ENCODE measurements around the gene S100A14. TPM values are rescaled to one million over a fixed set of nuclear protein-coding genes. Genes with fewer than 3 reads are reported as not detected.

The S100A14 gene
- polyA plus RNA-seq, 2 of the 4 experiments (the other 2 are of a cell fraction) = 0.21 TPM

GRCh38 chr1:153617663-153618062 is 1.5 kb upstream of the S100A14 start:
- no peak for TF ChIP-seq KDM1A (IDR thresholded peaks at IDR 0.05; ENCODE audit: low read depth)
- no peak for TF ChIP-seq CTCF (IDR thresholded peaks at IDR 0.05)
- no peak for TF ChIP-seq GATA3 (IDR thresholded peaks at IDR 0.05; ENCODE audit: borderline replicate concordance)
- TF ChIP-seq TP53 (CRISPR knock-in tag; IDR thresholded peaks at IDR 0.05) = no peak
- no peak for TF ChIP-seq KDM5A (IDR thresholded peaks at IDR 0.05)
- no peak for TF ChIP-seq HOXA7 (CRISPR knock-in tag; IDR thresholded peaks at IDR 0.05)
- no peak for TF ChIP-seq FOSB (CRISPR knock-in tag; IDR thresholded peaks at IDR 0.05)
- TF ChIP-seq EHMT2 (IDR thresholded peaks at IDR 0.05; ENCODE audit: low read depth) = no peak
- TF ChIP-seq NPAS2 (CRISPR knock-in tag; IDR thresholded peaks at IDR 0.05; ENCODE audit: borderline replicate concordance) = no peak
- TF ChIP-seq PHF8 (IDR thresholded peaks at IDR 0.05; ENCODE audit: borderline replicate concordance, low read depth) = no peak
- no peak for TF ChIP-seq HMGXB4 (CRISPR knock-in tag; IDR thresholded peaks at IDR 0.05; ENCODE audit: borderline replicate concordance)
- no peak for TF ChIP-seq NFE2L2 (conservative IDR thresholded peaks at IDR 0.05; ENCODE audit: low read length)
- no peak for TF ChIP-seq JUN (IDR thresholded peaks at IDR 0.05)
- no peak for TF ChIP-seq ZFP36 (IDR thresholded peaks at IDR 0.05; ENCODE audit: borderline replicate concordance, partially characterized antibody)
- FAIRE-seq = no peak
- H3K27ac ChIP-seq = no peak overlapping the region
- H3K4me2 ChIP-seq = no peak overlapping the region
- peaks cover 27% of the 10 kb centered on the region for H3K4me1 ChIP-seq
- POLR2A ChIA-PET = interaction anchor here (2.8 kb wide), 1 partner anchor 10 kb away, joined by 13 read pairs; the partner anchor contains the start of genes S100A1 and S100A13
- no peak for ATAC-seq
- DNase-seq (ENCODE audit: low read depth in 1 of 2, low spot score in 1 of 2) = no peak
- H3K9me3 ChIP-seq = no peaks in the 10 kb centered on the region
- H3K4me3 ChIP-seq = no peak overlapping the region
- CTCF ChIA-PET = interaction anchor here (1.1 to 18.3 kb wide), 4 partner anchors 10 to 82 kb away, joined by 3 to 253 read pairs (median 61); partner anchors contain the start of genes S100A1, S100A13 and S100A6
- 77% methylated on average over 6 of the region's 6 CpGs for WGBS (ENCODE audit: missing lambda C conversion rate)

GRCh38 chr1:153616917-153617311 is 789 bp upstream of the S100A14 start:
- ATAC-seq (no peak), DNase-seq (ENCODE audit: low read depth in 1 of 2, low spot score in 1 of 2) (no peak), FAIRE-seq (no peak)
- Histone ChIP-seq H3K27ac (peak overlapping the region in 1 of 2 experiments; percentile 56; a peak in 1 of 6 replicates), H3K4me3 (no peak overlapping the region), H3K9me3 (no peaks in the 10 kb centered on the region), H3K4me2 (no peak overlapping the region), H3K4me1 (peaks cover 27% of the 10 kb centered on the region)
- CTCF ChIA-PET = interaction anchor here (1.1 to 18.3 kb wide), 4 partner anchors 11 to 106 kb away, joined by 3 to 253 read pairs (median 66); partner anchors contain the start of genes S100A1 and S100A13
- POLR2A ChIA-PET = interaction anchor here (2.8 kb wide), 1 partner anchor 10 kb away, joined by 13 read pairs; the partner anchor contains the start of genes S100A1 and S100A13
- no peak for TF ChIP-seq HOXB13 (CRISPR knock-in tag; IDR thresholded peaks at IDR 0.05; ENCODE audit: low read depth)
- TF ChIP-seq TFCP2L1 (CRISPR knock-in tag; IDR thresholded peaks at IDR 0.05) = no peak
- no peak for TF ChIP-seq POLR2A (IDR thresholded peaks at IDR 0.05; ENCODE audit: low read length)
- no peak for TF ChIP-seq KDM1A (IDR thresholded peaks at IDR 0.05; ENCODE audit: low read depth)
- no peak for TF ChIP-seq HOXB5 (CRISPR knock-in tag; IDR thresholded peaks at IDR 0.05)
- no peak for TF ChIP-seq NR3C1 (IDR thresholded peaks at IDR 0.05)
- TF ChIP-seq, protein P1, sequence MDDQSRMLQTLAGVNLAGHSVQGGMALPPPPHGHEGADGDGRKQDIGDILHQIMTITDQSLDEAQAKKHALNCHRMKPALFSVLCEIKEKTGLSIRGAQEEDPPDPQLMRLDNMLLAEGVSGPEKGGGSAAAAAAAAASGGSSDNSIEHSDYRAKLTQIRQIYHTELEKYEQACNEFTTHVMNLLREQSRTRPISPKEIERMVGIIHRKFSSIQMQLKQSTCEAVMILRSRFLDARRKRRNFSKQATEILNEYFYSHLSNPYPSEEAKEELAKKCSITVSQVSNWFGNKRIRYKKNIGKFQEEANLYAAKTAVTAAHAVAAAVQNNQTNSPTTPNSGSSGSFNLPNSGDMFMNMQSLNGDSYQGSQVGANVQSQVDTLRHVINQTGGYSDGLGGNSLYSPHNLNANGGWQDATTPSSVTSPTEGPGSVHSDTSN (IDR thresholded peaks at IDR 0.05) = no peak
- no peak for TF ChIP-seq KDM5A (IDR thresholded peaks at IDR 0.05)
- TF ChIP-seq PHF8 (IDR thresholded peaks at IDR 0.05; ENCODE audit: borderline replicate concordance, low read depth) = no peak
- TF ChIP-seq MYC (IDR thresholded peaks at IDR 0.05; ENCODE audit: borderline replicate concordance, low read length) = no peak
- WGBS (ENCODE audit: missing lambda C conversion rate) = 91% methylated on average over 5 of the region's 5 CpGs

Measured in A549 (cell line).